ENCODE data around the gene SYNPO2L.
"Not testable (repeated sequence)": the region's sequence is repeated elsewhere in the genome, so short reads cannot be mapped to it uniquely, and the experiment has no call there.

SYNPO2L gene

GRCh38 chr10:73628405-73628804, 27.4 kb downstream of the SYNPO2L start:
- no peak for DNase-seq
- in situ Hi-C loops (cut with MboI; ENCODE audit: low pct_unique_long_range_greater_than_20kb, low sequenced_read_pairs), result loop anchor here (25.0 kb wide), 1 partner anchor 91 kb away; no protein-coding TSS in a partner anchor

- in situ Hi-C loops (cut with MboI; ENCODE audit: low pct_unique_long_range_greater_than_20kb, low sequenced_read_pairs), result loop anchor here (25.0 kb wide), 1 partner anchor 90 kb away; no protein-coding TSS in a partner anchor
These were observed 28.5 kb downstream of the SYNPO2L start for GRCh38 chr10:73627300-73627699.

GRCh38 chr10:73625884-73626752, 29.7 kb downstream of the SYNPO2L start:
- peak; percentile 92 for DNase-seq
- in situ Hi-C loops (cut with MboI; ENCODE audit: low pct_unique_long_range_greater_than_20kb, low sequenced_read_pairs), result loop anchor here (25.0 kb wide), 1 partner anchor 89 kb away; no protein-coding TSS in a partner anchor

More at GRCh38 chr10:73627300-73627699, 28.5 kb downstream of the SYNPO2L start:
- no peak for DNase-seq

- in situ Hi-C loops (cut with MboI; ENCODE audit: low pct_unique_long_range_greater_than_20kb, low sequenced_read_pairs), result loop anchor here (25.0 kb wide), 1 partner anchor 88 kb away; no protein-coding TSS in a partner anchor
These were observed 30.6 kb downstream of the SYNPO2L start for GRCh38 chr10:73625004-73625883.

GRCh38 chr10:73623056-73623455, 32.8 kb downstream of the SYNPO2L start:
- in situ Hi-C loops (cut with MboI; ENCODE audit: low pct_unique_long_range_greater_than_20kb, low sequenced_read_pairs), result no loop called here
- DNase-seq, result no peak

More at GRCh38 chr10:73625004-73625883, 30.6 kb downstream of the SYNPO2L start:
- peak; percentile 37 for DNase-seq

GRCh38 chr10:73620974-73621373, 34.9 kb downstream of the SYNPO2L start:
- in situ Hi-C loops (cut with MboI; ENCODE audit: low pct_unique_long_range_greater_than_20kb, low sequenced_read_pairs); DNase-seq: not testable (repeated sequence)

- in situ Hi-C loops (cut with MboI; ENCODE audit: low pct_unique_long_range_greater_than_20kb, low sequenced_read_pairs); DNase-seq: not testable (repeated sequence)
These were observed 38.7 kb downstream of the SYNPO2L start for GRCh38 chr10:73617143-73617542.

GRCh38 chr10:73614720-73615119, 41.1 kb downstream of the SYNPO2L start:
- no peak for DNase-seq
- in situ Hi-C loops (cut with MboI; ENCODE audit: low pct_unique_long_range_greater_than_20kb, low sequenced_read_pairs), result no loop called here

GRCh38 chr10:73609116-73609515, 46.7 kb downstream of the SYNPO2L start:
- DNase-seq, result no peak

GRCh38 chr10:73601486-73601921, 54.3 kb downstream of the SYNPO2L start:
- DNase-seq, result no peak
- in situ Hi-C loops (cut with MboI; ENCODE audit: low pct_unique_long_range_greater_than_20kb, low sequenced_read_pairs), result no loop called here

More at GRCh38 chr10:73609116-73609515, 46.7 kb downstream of the SYNPO2L start:
- in situ Hi-C loops (cut with MboI; ENCODE audit: low pct_unique_long_range_greater_than_20kb, low sequenced_read_pairs), result no loop called here

- in situ Hi-C loops (cut with MboI; ENCODE audit: low pct_unique_long_range_greater_than_20kb, low sequenced_read_pairs), result no loop called here
These were observed 58.5 kb downstream of the SYNPO2L start for GRCh38 chr10:73597346-73597745.

More at GRCh38 chr10:73597346-73597745, 58.5 kb downstream of the SYNPO2L start:
- no peak for DNase-seq

Data from KBM-7 (cell line).